ENCODE measurements around the gene GIPR.

DNA sequence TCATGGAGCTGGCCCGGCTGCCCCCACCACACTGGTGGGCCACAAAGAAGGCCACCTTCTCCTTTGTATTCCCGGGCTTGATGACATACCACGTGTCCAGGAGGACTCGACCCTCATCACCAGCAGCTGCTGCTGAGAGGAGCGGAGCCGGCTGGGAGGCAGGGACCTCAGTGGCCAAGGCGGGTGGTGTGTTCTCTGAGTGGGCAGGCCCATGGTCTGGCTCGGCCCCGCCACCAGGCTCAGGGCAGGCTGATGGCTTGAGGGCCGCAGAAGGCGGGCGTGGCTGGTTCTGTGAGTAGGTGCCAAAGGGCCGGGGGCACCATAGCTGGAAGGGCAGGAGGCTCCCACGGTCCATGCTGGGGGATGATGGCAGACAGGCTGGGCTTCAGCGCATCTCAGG lies 45.1 kb downstream of the GIPR start:
- TF ChIP-seq EP300 (IDR thresholded peaks at IDR 0.05): no peak
- no peak for TF ChIP-seq POLR2AphosphoS5 (IDR thresholded peaks at IDR 0.05)

All from upper lobe of left lung (tissue), 4 donors.